ENCODE data around the gene ZDHHC20.
"Not testable (repeated sequence)": the region's sequence is repeated elsewhere in the genome, so short reads cannot be mapped to it uniquely, and the experiment has no call there.

ZDHHC20 gene

GRCh38 chr13:21435231-21435630, 23.9 kb downstream of the ZDHHC20 start:
- no peak for DNase-seq (ENCODE audit: low read depth)

- no peak for DNase-seq (ENCODE audit: low read depth)
These were observed 24.5 kb downstream of the ZDHHC20 start for GRCh38 chr13:21434588-21434987.

GRCh38 chr13:21429211-21429610, 29.9 kb downstream of the ZDHHC20 start:
- no peak for DNase-seq (ENCODE audit: low read depth)

- no peak for DNase-seq (ENCODE audit: low read depth)
These were observed 31.4 kb downstream of the ZDHHC20 start for GRCh38 chr13:21427741-21428140.

- no peak for DNase-seq (ENCODE audit: low read depth)
These were observed 32.9 kb downstream of the ZDHHC20 start for GRCh38 chr13:21426238-21426637.

GRCh38 chr13:21420706-21421105, 38.4 kb downstream of the ZDHHC20 start:
- no peak for DNase-seq (ENCODE audit: low read depth)

GRCh38 chr13:21413013-21413412, 46.1 kb downstream of the ZDHHC20 start:
- DNase-seq (ENCODE audit: low read depth): no peak

- DNase-seq (ENCODE audit: low read depth): not testable (repeated sequence)
These were observed 48.6 kb downstream of the ZDHHC20 start for GRCh38 chr13:21410453-21410852.

- DNase-seq (ENCODE audit: low read depth): no peak
These were observed 53.8 kb downstream of the ZDHHC20 start for GRCh38 chr13:21405309-21405708.

- no peak for DNase-seq (ENCODE audit: low read depth)
These were observed 56.4 kb downstream of the ZDHHC20 start for GRCh38 chr13:21402586-21403307.

GRCh38 chr13:21399741-21400140, 59.4 kb downstream of the ZDHHC20 start:
- no peak for DNase-seq (ENCODE audit: low read depth)

GRCh38 chr13:21395953-21396352, 63.1 kb downstream of the ZDHHC20 start:
- no peak for DNase-seq (ENCODE audit: low read depth)

GRCh38 chr13:21389124-21389523, 70.0 kb downstream of the ZDHHC20 start:
- DNase-seq (ENCODE audit: low read depth): no peak

- no peak for DNase-seq (ENCODE audit: low read depth)
These were observed 73.4 kb downstream of the ZDHHC20 start for GRCh38 chr13:21385710-21386109.

GRCh38 chr13:21383090-21383489, 76.0 kb downstream of the ZDHHC20 start:
- no peak for DNase-seq (ENCODE audit: low read depth)

- DNase-seq (ENCODE audit: low read depth): not testable (repeated sequence)
These were observed 81.8 kb downstream of the ZDHHC20 start for GRCh38 chr13:21376998-21377985.

GRCh38 chr13:21372530-21372929, 86.6 kb downstream of the ZDHHC20 start:
- DNase-seq (ENCODE audit: low read depth): no peak

GRCh38 chr13:21371011-21371410, 88.1 kb downstream of the ZDHHC20 start:
- DNase-seq (ENCODE audit: low read depth): no peak

- no peak for DNase-seq (ENCODE audit: low read depth)
These were observed 93.5 kb downstream of the ZDHHC20 start for GRCh38 chr13:21365574-21365973.

GRCh38 chr13:21364916-21365315, 94.2 kb downstream of the ZDHHC20 start:
- DNase-seq (ENCODE audit: low read depth): no peak

- no peak for DNase-seq (ENCODE audit: low read depth)
These were observed 94.7 kb downstream of the ZDHHC20 start for GRCh38 chr13:21364357-21364756.

GRCh38 chr13:21362741-21363140, 96.4 kb downstream of the ZDHHC20 start:
- DNase-seq (ENCODE audit: low read depth): no peak

GRCh38 chr13:21361706-21362105, 97.4 kb downstream of the ZDHHC20 start:
- DNase-seq (ENCODE audit: low read depth): no peak
